Tibial nerve (tissue), 4 donors: ENCODE results near the gene TBC1D7. TPM values are rescaled to one million over a fixed set of nuclear protein-coding genes. Genes with fewer than 3 reads are reported as not detected.
A peak's percentile ranks its signal among the peaks of the same experiment; 100 is the strongest.

Experiments
- DNase-seq, 2 donors: peaks; one replicate each; pipeline ENCODE4 v3.0.0-alpha.2; 2019; ENCODE audit warnings: low spot score in 2 of 2
- H3K27ac ChIP-seq, 4 donors: fragments of 200-600 bp; sonication (generic) in 3 of 4; one replicate each; pipeline ENCODE4 v1.5.1; 2017 to 2019; ENCODE audit warnings: mild to moderate bottlenecking in 1 of 4
- H3K27me3 ChIP-seq, 2 donors: fragments of 200-600 bp; sonication (generic) in 1 of 2; one replicate each; pipeline versions ENCODE4 v1.5.1 to v1.6.0; 2017 to 2019
- H3K36me3 ChIP-seq, 3 donors: fragments of 200-600 bp; sonication (generic); one replicate each; pipeline ENCODE4 v1.5.1; 2018 to 2019
- H3K4me1 ChIP-seq, 4 donors: fragments of 200-600 bp; sonication (generic) in 3 of 4; one replicate each; pipeline ENCODE4 v1.5.1; 2017 to 2019
- H3K4me3 ChIP-seq, 4 donors: fragments of 200-600 bp; sonication (generic) in 3 of 4; one replicate each; pipeline ENCODE4 v1.5.1; 2017 to 2019; ENCODE audit warnings: mild to moderate bottlenecking in 1 of 4, moderate library complexity in 1 of 4
- H3K9me3 ChIP-seq, 4 donors: fragments of 200-600 bp; sonication (generic) in 3 of 4; one replicate each; pipeline ENCODE4 v1.5.1; 2017 to 2019
- CTCF ChIP-seq, 5 experiments: fragments of 200-600 bp in 3 of 5; fragments of 450-650 bp in 2 of 5; sonication (generic) in 3 of 5; IDR thresholded peaks; one replicate each; pipeline ENCODE4 v1.5.1; 2016 to 2019; ENCODE audit warnings: antibody characterized with exemption in 5 of 5, mild to moderate bottlenecking in 3 of 5, moderate library complexity in 2 of 5
- EP300 ChIP-seq, 2 donors: sonication (generic); formaldehyde crosslinking; IDR thresholded peaks; one replicate each; pipeline ENCODE4 v1.6.1; 2017; ENCODE audit warnings: antibody characterized with exemption in 2 of 2, mild to moderate bottlenecking in 1 of 2
- POLR2A ChIP-seq, 2 donors: fragments of 450-650 bp; IDR thresholded peaks; one replicate each; pipeline ENCODE4 v1.6.1; 2017; ENCODE audit warnings: antibody characterized with exemption in 2 of 2, mild to moderate bottlenecking in 2 of 2, moderate library complexity in 2 of 2
- WGBS, 2 donors: methylation state at CpG; one replicate each; pipeline ENCODE4 v1.1.5; 2018; 5-methylcytosine and 5-hydroxymethylcytosine counted together
- total RNA-seq, 4 donors: library from RNA; depleted of rRNA; stranded (reverse); fragments of >200 nt; gene quantifications; one replicate each; pipeline ENCODE4 v1.1.0, GENCODE V29; 2016

Gene TBC1D7
- total RNA-seq, 4 donors from 2014 or later: 5.5 to 28.2 (median 7.1) TPM

- H3K27ac ChIP-seq: peak overlapping the region in 1 of 4 donors; percentile 36
- H3K4me3 ChIP-seq: no peak overlapping the region
- H3K27me3 ChIP-seq: no peaks in the 10 kb centered on the region
- H3K9me3 ChIP-seq: no peaks in the 10 kb centered on the region
- H3K36me3 ChIP-seq: no peaks in the 10 kb centered on the region
- WGBS, 2 donors: 89 to 92% methylated on average over 6 of the region's 6 CpGs
- no peak for TF ChIP-seq POLR2A (IDR thresholded peaks at IDR 0.05)
- TF ChIP-seq CTCF (IDR thresholded peaks at IDR 0.05): no peak
- TF ChIP-seq EP300 (IDR thresholded peaks at IDR 0.05): no peak
- H3K4me1 ChIP-seq: peaks cover 0 to 34% (median 18%) of the 10 kb centered on the region in 4 donors
- no peak for DNase-seq
Measured at GRCh38 chr6:13355999-13356785, 27.9 kb upstream of the TBC1D7 start.

- Histone ChIP-seq H3K27me3 (no peaks in the 10 kb centered on the region), H3K9me3 (no peaks in the 10 kb centered on the region), H3K4me1 (peaks cover 0 to 25% (median 16%) of the 10 kb centered on the region in 4 donors), H3K36me3 (no peaks in the 10 kb centered on the region), H3K4me3 (no peak overlapping the region), H3K27ac (peak overlapping the region in 3 of 4 donors; percentile 0 to 44 (median 36))
- no peak for DNase-seq
- WGBS, 2 donors: 80% methylated on average over 7 of the region's 7 CpGs
- TF ChIP-seq POLR2A (IDR thresholded peaks at IDR 0.05): no peak
- TF ChIP-seq CTCF (IDR thresholded peaks at IDR 0.05): no peak
- no peak for TF ChIP-seq EP300 (IDR thresholded peaks at IDR 0.05)
Measured at GRCh38 chr6:13355043-13355945, 27.0 kb upstream of the TBC1D7 start.

GRCh38 chr6:13354331-13355042 lies 26.1 kb upstream of the TBC1D7 start:
- no peak for DNase-seq
- WGBS, 2 donors: 79 to 82% methylated on average over 13 of the region's 13 CpGs

GRCh38 chr6:13352165-13352564 lies 23.8 kb upstream of the TBC1D7 start:
- Histone ChIP-seq H3K9me3 (no peaks in the 10 kb centered on the region), H3K27me3 (no peaks in the 10 kb centered on the region), H3K4me1 (peaks cover 0 to 18% (median 4%) of the 10 kb centered on the region in 4 donors), H3K4me3 (no peak overlapping the region), H3K36me3 (no peaks in the 10 kb centered on the region), H3K27ac (no peak overlapping the region)
- WGBS, 2 donors: 94 to 96% methylated on average over 9 of the region's 9 CpGs
- TF ChIP-seq POLR2A (IDR thresholded peaks at IDR 0.05) (no peak), CTCF (IDR thresholded peaks at IDR 0.05) (no peak), EP300 (IDR thresholded peaks at IDR 0.05) (no peak)
- DNase-seq: no peak

More at GRCh38 chr6:13354331-13355042, 26.1 kb upstream of the TBC1D7 start:
- Histone ChIP-seq H3K36me3 (no peaks in the 10 kb centered on the region), H3K9me3 (no peaks in the 10 kb centered on the region), H3K27ac (peak overlapping the region in 2 of 4 donors; percentile 0 to 44), H3K4me1 (peaks cover 0 to 21% (median 14%) of the 10 kb centered on the region in 4 donors), H3K27me3 (no peaks in the 10 kb centered on the region), H3K4me3 (no peak overlapping the region)
- TF ChIP-seq POLR2A (IDR thresholded peaks at IDR 0.05) (no peak), EP300 (IDR thresholded peaks at IDR 0.05) (no peak), CTCF (IDR thresholded peaks at IDR 0.05) (no peak)
